HEK293T (cell line): ENCODE data around the gene LDHD.

Experiments used
- ARNT ChIP-seq: fragments of 450-650 bp; IDR thresholded peaks from 2 replicates; pipeline ENCODE4 v1.6.1; 2017; ENCODE audit warnings: mild to moderate bottlenecking
- CTBP1 ChIP-seq: fragments of 450-650 bp; IDR thresholded peaks from 2 replicates; pipeline ENCODE4 v1.6.1; 2016; ENCODE audit warnings: borderline replicate concordance
- FOXA1 ChIP-seq: fragments of 450-650 bp; IDR thresholded peaks from 2 replicates; pipeline ENCODE4 v1.6.1; 2016; ENCODE audit warnings: mild to moderate bottlenecking
- FOXM1 ChIP-seq: fragments of 450-650 bp; IDR thresholded peaks from 2 replicates; pipeline ENCODE4 v1.6.1; 2017; ENCODE audit warnings: mild to moderate bottlenecking, borderline replicate concordance
- LEF1 ChIP-seq: fragments of 450-650 bp; IDR thresholded peaks from 2 replicates; pipeline ENCODE4 v1.6.1; 2017; ENCODE audit warnings: mild to moderate bottlenecking, borderline replicate concordance
- SP1 ChIP-seq: fragments of 450-650 bp; IDR thresholded peaks from 2 replicates; pipeline ENCODE4 v1.6.1; 2017
- SUZ12 ChIP-seq: fragments of 450-650 bp; IDR thresholded peaks from 2 replicates; pipeline ENCODE4 v1.6.1; 2016; ENCODE audit warnings: mild to moderate bottlenecking
- TARDBP ChIP-seq: fragments of 450-650 bp; IDR thresholded peaks from 2 replicates; pipeline ENCODE4 v1.6.1; 2016

DNA sequence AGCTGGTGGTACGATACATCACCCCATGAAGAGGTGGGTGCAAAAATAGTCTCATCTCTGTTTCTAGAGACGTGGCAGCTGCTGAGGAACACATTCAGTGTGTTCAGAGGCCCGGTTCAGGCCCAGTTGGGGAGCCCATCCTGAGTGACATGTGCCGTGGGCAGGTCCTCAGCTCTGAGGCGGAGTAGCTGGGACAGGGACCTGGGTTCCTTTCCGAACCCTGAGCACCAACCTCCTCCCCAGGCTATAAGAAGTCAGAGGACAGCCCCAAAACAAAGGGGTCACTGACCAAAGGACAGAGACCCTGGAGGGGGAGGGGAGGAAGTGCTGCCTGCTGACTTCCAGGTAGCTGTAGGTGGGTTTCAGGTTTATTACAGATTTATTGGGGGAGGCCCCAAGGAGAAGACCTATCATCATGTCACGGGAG lies 5.1 kb downstream of the LDHD start:
- TF ChIP-seq CTBP1 (no peak), SP1 (no peak), TARDBP (no peak), ARNT (no peak), FOXA1 (no peak), FOXM1 (no peak), SUZ12 (no peak), LEF1 (no peak)
